IMR-90 (cell line): ENCODE results near the gene DCLRE1A.

Experiments
- CEBPB ChIP-seq: IDR thresholded peaks from 2 replicates; pipeline ENCODE4 v1.6.1; 2012; ENCODE audit warnings: low read depth, low read length, improper control_type of control experiment
- CTCF ChIP-seq: conservative IDR thresholded peaks from 2 replicates; pipeline ENCODE4 v1.5.1; 2012; ENCODE audit warnings: mild to moderate bottlenecking, low read depth, low read length, improper control_type of control experiment
- MXI1 ChIP-seq: IDR thresholded peaks from 2 replicates; pipeline ENCODE4 v1.6.1; 2012; ENCODE audit warnings: low read depth, mild to moderate bottlenecking, low read length, moderate library complexity, borderline replicate concordance
- POLR2A ChIP-seq: IDR thresholded peaks from 2 replicates; pipeline ENCODE4 v1.6.1; 2012; ENCODE audit warnings: mild to moderate bottlenecking, low read depth, low read length
- RFX5 ChIP-seq: IDR thresholded peaks from 2 replicates; pipeline ENCODE4 v1.8.0; 2012; ENCODE audit warnings: low read depth, mild to moderate bottlenecking, low read length, moderate library complexity

DNA sequence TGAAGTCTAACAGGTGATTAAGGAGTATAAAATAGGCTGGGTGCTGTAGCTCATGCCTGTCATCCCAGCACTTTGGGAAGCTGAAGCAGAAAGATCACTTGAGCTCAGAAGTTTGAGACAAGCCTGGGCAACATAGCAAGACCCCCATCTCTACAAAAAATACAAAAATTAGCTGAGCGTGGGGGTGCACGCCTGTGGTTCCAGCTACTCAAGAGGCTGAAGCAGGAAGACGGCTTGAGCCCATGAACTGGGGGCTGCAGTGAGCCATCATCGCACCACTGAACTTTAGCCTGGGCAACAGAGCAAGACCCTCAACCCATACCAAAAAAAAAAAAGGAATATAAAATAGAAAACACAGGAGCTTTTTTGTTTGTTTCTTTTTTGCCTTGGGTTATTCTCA, 47.4 kb downstream of the DCLRE1A start:
- TF ChIP-seq MXI1: no peak
- no peak for TF ChIP-seq CTCF
- TF ChIP-seq RFX5: no peak
- TF ChIP-seq CEBPB: no peak
- no peak for TF ChIP-seq POLR2A
